GM20000 (cell line): Measurements from ENCODE around the gene COL5A2.

ENCODE experiments used
- DNase-seq: peaks from one replicate; pipeline ENCODE4 v3.0.0; 2012; ENCODE audit warnings: low spot score
- CTCF ChIP-seq: IDR thresholded peaks from 2 replicates; pipeline ENCODE4 v1.5.1; 2012; ENCODE audit warnings: mild to moderate bottlenecking, control low read depth; ENCODE audit errors: extremely low read depth, missing control alignments

COL5A2 gene

GRCh38 chr2:189203177-189203799, 23.7 kb upstream of the COL5A2 start:
- TF ChIP-seq CTCF: no peak
- DNase-seq: no peak

GRCh38 chr2:189199797-189200196, 20.2 kb upstream of the COL5A2 start:
- no peak for TF ChIP-seq CTCF

GRCh38 chr2:189192766-189193165, 13.2 kb upstream of the COL5A2 start:
- no peak for TF ChIP-seq CTCF
- DNase-seq: no peak

More at GRCh38 chr2:189199797-189200196, 20.2 kb upstream of the COL5A2 start:
- DNase-seq: no peak

GRCh38 chr2:189191766-189192165, 12.2 kb upstream of the COL5A2 start:
- TF ChIP-seq CTCF: no peak
- DNase-seq: no peak

- TF ChIP-seq CTCF: no peak
- DNase-seq: no peak
Observed at GRCh38 chr2:189190685-189191084, 11.1 kb upstream of the COL5A2 start.

GRCh38 chr2:189188115-189188805, 8.7 kb upstream of the COL5A2 start:
- DNase-seq: no peak
- TF ChIP-seq CTCF: no peak

GRCh38 chr2:189183170-189183569, 3.6 kb upstream of the COL5A2 start:
- TF ChIP-seq CTCF: no peak
- DNase-seq: no peak
